GM10248 (cell line): ENCODE results near the gene YY2.

Experiments
- CTCF ChIA-PET: fragments of 300-600 bp; sonication (Branson Sonifier 250); formaldehyde crosslinking; extraction: SDS; loops from one replicate; lab custom pipeline; 2021; ENCODE audit warnings: antibody characterized with exemption; lab: Yijun Ruan, JAX
- POLR2A ChIA-PET: fragments of 350-650 bp; sonication (Branson Sonifier 250); formaldehyde crosslinking; extraction: SDS; loops from one replicate; lab custom pipeline; 2020; ENCODE audit warnings: antibody characterized with exemption; lab: Yijun Ruan, JAX
- DNase-seq: peaks from one replicate; pipeline ENCODE4 v3.0.0; 2012; ENCODE audit errors: extremely low spot score
- CTCF ChIP-seq: IDR thresholded peaks from 2 replicates; pipeline ENCODE4 v1.5.1; 2012; ENCODE audit warnings: mild to moderate bottlenecking, low read depth; ENCODE audit errors: extremely low read depth, missing control alignments, control extremely low read depth

Gene YY2

DNA sequence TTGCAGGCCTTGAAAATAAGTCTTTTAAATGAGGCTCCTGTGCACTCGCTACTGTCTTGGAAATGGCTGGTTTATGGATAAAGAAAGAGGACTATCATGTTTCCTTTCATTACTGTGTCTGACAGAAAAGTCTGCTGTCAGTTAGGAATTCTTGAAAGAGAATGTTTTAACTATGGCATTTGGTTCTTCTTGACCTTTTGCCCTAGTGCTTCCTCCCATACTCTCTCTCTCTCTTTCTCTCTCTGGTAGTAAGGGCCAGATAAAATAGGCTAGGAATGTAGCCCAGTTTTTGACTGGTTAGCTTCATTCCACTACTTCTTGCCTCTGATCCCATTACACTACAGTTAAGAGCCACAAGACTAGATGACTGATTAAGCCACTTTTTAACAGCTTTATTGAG lies 29.8 kb downstream of the YY2 start:
- POLR2A ChIA-PET, result no interaction called here

GRCh38 chrX:21905313-21905712 lies 49.5 kb downstream of the YY2 start:
- ChIA-PET POLR2A (no interaction called here), CTCF (no interaction called here)
- TF ChIP-seq CTCF, result no peak
- no peak for DNase-seq

More for the DNA sequence above, 29.8 kb downstream of the YY2 start:
- TF ChIP-seq CTCF, result no peak
- CTCF ChIA-PET, result no interaction called here
- no peak for DNase-seq

- no peak for TF ChIP-seq CTCF
- ChIA-PET CTCF (no interaction called here), POLR2A (no interaction called here)
- DNase-seq, result no peak
Observed at GRCh38 chrX:21905953-21906352, 50.2 kb downstream of the YY2 start.

DNA sequence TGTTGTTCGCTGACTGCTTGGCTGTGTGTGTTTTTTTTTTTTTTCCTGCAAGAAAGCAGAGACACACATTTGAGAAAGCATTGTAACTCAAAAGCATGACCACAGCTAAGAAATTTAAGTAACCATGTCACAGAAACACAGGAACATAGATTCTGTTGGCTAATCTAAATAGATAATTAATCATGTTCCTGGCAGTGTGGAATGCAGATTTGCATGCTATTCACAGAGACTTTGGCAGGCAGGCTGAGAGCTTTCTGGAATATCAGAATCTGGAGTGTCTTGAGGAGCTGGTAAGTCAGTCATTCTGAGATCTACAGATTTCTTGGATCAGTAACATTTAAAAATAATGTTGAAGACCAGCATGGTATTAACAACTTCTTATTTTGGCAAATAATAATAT lies 51.5 kb downstream of the YY2 start:
- TF ChIP-seq CTCF, result no peak
- ChIA-PET CTCF (no interaction called here), POLR2A (interaction anchor here (0.7 kb wide), 1 partner anchor 37 kb away, joined by 4 read pairs; no protein-coding TSS in a partner anchor)
- DNase-seq, result no peak
